WERI-Rb-1 (cell line): Measurements from ENCODE around the gene PTPRM.

Experiments used
- DNase-seq: peaks from one replicate; pipeline ENCODE4 v3.0.0-alpha.2; 2020
- H3K27ac ChIP-seq: fragments of 250-450 bp; sonication (Bioruptor Pico); 2 replicates; pipeline ENCODE4 v1.5.1; 2020; ENCODE audit warnings: mild to moderate bottlenecking, moderate library complexity
- H3K27me3 ChIP-seq: fragments of 250-450 bp; sonication (Bioruptor Pico); 2 replicates; pipeline ENCODE4 v1.5.1; 2021; ENCODE audit warnings: mild to moderate bottlenecking, low read depth, moderate library complexity; ENCODE audit not compliant: insufficient read depth, severe bottlenecking
- H3K36me3 ChIP-seq: fragments of 250-450 bp; sonication (Bioruptor Pico); 2 replicates; pipeline ENCODE4 v1.5.1; 2020; ENCODE audit warnings: mild to moderate bottlenecking, moderate library complexity
- H3K4me3 ChIP-seq: 2 replicates; pipeline ENCODE4 v1.5.1; 2011; ENCODE audit warnings: low read depth, mild to moderate bottlenecking, control low read depth, low read length
- H3K9me3 ChIP-seq: fragments of 250-450 bp; sonication (Bioruptor Pico); 2 replicates; pipeline ENCODE4 v1.5.1; 2021; ENCODE audit warnings: mild to moderate bottlenecking, moderate library complexity; ENCODE audit not compliant: severe bottlenecking
- TF ChIP-seq, protein P1 (sequence below): IDR thresholded peaks from 2 replicates; pipeline ENCODE4 v1.5.1; 2011; ENCODE audit warnings: low read depth, mild to moderate bottlenecking, control low read depth, inconsistent platforms, low read length

The PTPRM gene

GRCh38 chr18:7666195-7666776 is 99.2 kb downstream of the PTPRM start:
- Histone ChIP-seq H3K4me3 (no peak overlapping the region), H3K9me3 (no peaks in the 10 kb centered on the region), H3K27ac (no peak overlapping the region), H3K36me3 (no peaks in the 10 kb centered on the region), H3K27me3 (no peaks in the 10 kb centered on the region)
- no peak for DNase-seq
- TF ChIP-seq, protein P1, sequence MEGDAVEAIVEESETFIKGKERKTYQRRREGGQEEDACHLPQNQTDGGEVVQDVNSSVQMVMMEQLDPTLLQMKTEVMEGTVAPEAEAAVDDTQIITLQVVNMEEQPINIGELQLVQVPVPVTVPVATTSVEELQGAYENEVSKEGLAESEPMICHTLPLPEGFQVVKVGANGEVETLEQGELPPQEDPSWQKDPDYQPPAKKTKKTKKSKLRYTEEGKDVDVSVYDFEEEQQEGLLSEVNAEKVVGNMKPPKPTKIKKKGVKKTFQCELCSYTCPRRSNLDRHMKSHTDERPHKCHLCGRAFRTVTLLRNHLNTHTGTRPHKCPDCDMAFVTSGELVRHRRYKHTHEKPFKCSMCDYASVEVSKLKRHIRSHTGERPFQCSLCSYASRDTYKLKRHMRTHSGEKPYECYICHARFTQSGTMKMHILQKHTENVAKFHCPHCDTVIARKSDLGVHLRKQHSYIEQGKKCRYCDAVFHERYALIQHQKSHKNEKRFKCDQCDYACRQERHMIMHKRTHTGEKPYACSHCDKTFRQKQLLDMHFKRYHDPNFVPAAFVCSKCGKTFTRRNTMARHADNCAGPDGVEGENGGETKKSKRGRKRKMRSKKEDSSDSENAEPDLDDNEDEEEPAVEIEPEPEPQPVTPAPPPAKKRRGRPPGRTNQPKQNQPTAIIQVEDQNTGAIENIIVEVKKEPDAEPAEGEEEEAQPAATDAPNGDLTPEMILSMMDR: no peak

DNA sequence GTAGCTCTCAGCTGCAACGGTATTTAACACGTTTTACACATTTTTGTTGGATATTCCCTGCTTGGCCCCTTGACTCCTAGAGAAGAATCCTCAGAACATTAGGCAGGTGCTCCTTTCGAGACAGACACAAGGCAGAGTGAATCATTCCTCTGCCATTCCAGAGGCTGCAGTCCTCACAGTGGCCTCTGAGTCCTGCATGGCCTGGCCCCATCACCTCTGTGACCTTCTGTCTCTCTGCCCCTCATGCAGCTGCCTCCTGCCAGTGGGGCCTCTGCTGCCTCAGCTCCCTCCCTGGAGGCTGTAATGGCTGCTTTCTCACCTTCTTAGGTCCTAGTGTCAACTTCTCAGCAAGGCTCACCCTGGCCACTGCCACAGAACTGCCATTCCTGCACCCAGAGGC is 101.3 kb downstream of the PTPRM start:
- TF ChIP-seq, protein P1: no peak
- no peaks in the 10 kb centered on the region for H3K9me3 ChIP-seq
- H3K27me3 ChIP-seq: no peaks in the 10 kb centered on the region
- H3K36me3 ChIP-seq: no peaks in the 10 kb centered on the region
- no peak for DNase-seq
- no peak overlapping the region for H3K27ac ChIP-seq
- no peak overlapping the region for H3K4me3 ChIP-seq

DNA sequence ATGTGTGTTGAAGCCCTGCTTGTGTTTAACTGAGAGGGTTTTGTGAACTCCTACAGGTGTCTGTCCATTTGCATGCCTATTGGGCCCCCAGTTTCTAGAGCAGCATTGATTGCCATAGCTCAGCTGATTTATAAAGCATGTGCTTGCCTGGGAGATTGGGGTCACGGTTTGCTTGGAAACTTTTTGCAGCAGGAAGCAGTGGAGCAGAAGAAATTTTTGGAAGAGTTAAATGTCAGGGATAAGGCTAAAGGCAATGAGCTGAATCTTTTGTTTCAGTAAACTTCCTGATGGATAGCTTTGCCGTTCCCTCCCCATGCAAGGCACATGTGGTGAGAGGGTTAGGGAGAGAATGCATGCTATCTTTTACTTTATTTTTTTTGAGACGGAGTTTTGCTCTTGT is 102.2 kb downstream of the PTPRM start:
- Histone ChIP-seq H3K4me3 (no peak overlapping the region), H3K36me3 (no peaks in the 10 kb centered on the region), H3K27me3 (no peaks in the 10 kb centered on the region), H3K27ac (no peak overlapping the region), H3K9me3 (no peaks in the 10 kb centered on the region)
- DNase-seq: no peak
- TF ChIP-seq, protein P1: no peak

DNA sequence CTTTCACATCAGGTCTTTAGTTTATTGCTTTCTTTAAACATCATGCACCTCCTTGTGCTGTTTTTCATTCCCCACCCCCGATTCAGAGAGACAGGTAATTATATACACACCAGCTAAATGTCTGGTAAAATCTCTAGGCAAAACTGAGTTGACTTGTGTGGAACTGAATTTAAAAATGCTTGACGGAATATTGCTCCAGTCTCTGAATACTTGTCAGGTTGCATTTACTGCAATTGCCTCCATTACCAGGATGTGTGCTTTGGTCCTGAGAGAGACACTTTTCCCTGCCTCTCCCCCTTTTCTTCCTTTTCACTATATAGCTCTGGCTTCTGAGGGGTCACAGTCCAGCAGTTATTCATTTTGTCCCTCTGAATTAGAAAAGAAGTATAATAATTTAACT is 104.0 kb downstream of the PTPRM start:
- Histone ChIP-seq H3K36me3 (no peaks in the 10 kb centered on the region), H3K9me3 (no peaks in the 10 kb centered on the region), H3K27ac (no peak overlapping the region), H3K4me3 (no peak overlapping the region), H3K27me3 (no peaks in the 10 kb centered on the region)
- DNase-seq: no peak
- TF ChIP-seq, protein P1: no peak

DNA sequence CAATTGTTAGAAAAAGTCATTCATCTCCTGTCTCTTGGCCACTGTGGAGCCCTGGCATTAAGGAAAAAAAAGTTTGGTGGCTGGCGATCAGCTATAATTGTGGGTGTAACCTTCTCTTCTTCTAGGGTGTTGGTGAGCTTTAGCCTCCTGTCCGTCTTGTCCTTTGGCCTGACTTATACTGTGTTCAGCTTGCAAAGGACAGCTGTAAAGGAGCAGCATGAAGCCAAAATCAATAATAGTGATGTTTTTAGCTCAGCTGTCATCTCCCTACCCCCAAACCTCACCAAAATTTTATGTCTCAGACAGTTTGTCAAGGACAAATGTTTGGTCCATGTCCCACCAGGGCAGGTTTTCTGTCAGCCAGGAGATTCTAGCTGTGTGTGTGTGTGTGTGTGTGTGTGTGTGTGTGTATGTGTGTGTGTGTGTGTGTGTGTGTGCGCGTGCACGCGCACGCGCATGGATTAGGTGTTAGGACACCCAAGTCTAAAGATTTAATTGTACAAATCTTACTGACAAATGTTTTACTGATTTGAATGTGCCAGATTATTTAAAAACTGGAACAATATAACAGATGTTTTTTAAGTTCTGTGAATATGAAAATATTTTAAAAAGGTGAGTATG is 109.2 kb downstream of the PTPRM start:
- TF ChIP-seq, protein P1: no peak

DNA sequence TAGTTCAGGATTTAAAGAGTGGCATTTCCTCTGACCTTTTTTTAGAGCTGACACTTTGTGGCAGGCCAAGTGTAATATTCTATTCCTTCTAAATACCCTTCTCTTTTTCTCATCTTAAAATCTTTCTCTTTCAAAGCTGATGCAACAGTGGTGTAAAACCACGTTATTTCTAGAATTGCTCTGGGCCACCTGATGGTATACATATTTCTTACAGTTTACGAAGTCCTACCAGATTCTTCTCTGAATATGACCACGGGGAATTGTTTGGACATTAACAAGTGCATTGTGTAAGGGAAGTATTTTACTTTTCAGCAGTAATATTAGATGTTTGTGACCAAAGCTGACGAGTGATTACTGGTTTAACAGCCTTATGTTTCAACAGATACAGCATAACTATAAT is 109.9 kb downstream of the PTPRM start:
- no peak overlapping the region for H3K4me3 ChIP-seq
- TF ChIP-seq, protein P1: no peak
- H3K27me3 ChIP-seq: no peaks in the 10 kb centered on the region
- DNase-seq: no peak
- H3K36me3 ChIP-seq: no peaks in the 10 kb centered on the region
- H3K27ac ChIP-seq: no peak overlapping the region
- no peaks in the 10 kb centered on the region for H3K9me3 ChIP-seq

More for the DNA sequence above, 109.2 kb downstream of the PTPRM start:
- Histone ChIP-seq H3K4me3 (no peak overlapping the region), H3K27me3 (no peaks in the 10 kb centered on the region), H3K36me3 (no peaks in the 10 kb centered on the region), H3K9me3 (no peaks in the 10 kb centered on the region), H3K27ac (no peak overlapping the region)
- DNase-seq: no peak
